Measurements from ENCODE around the gene CDK17. TPM values are rescaled to one million over a fixed set of nuclear protein-coding genes. Genes with fewer than 3 reads are reported as not detected.

The CDK17 gene
- total RNA-seq, 1 donor from 2014 or later, result 35.9 TPM

DNA sequence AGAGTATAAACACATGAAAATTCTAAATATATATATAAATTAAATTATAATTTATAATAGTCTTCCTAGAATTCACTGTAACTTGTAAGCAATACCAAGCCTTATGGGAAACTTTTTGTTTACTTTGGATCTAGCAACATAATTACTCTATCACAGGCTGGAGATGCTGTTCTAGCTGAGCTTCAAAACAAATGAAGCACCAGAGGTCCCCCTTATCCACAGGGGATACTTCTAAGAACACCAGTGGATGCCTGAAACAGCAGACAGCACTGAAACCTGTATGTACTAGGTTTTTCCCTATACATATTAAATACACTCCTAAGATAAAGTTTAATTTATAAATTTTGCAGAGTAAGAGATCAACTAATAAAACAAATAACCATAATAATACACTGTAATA, 96.6 kb downstream of the CDK17 start:
- no peak for DNase-seq (ENCODE audit: low spot score, unreplicated experiment)
- Mint-ChIP-seq H3K4me1 (ENCODE audit: low read depth) (no peaks in the 10 kb centered on the region), H3K27ac (no peak overlapping the region), H3K4me3 (ENCODE audit: low read depth) (no peak overlapping the region), H3K36me3 (ENCODE audit: insufficient read depth) (peaks cover 14% of the 10 kb centered on the region), H3K9me3 (ENCODE audit: low read depth) (no peaks in the 10 kb centered on the region), H3K27me3 (no peaks in the 10 kb centered on the region)
- TF ChIP-seq, protein P1, sequence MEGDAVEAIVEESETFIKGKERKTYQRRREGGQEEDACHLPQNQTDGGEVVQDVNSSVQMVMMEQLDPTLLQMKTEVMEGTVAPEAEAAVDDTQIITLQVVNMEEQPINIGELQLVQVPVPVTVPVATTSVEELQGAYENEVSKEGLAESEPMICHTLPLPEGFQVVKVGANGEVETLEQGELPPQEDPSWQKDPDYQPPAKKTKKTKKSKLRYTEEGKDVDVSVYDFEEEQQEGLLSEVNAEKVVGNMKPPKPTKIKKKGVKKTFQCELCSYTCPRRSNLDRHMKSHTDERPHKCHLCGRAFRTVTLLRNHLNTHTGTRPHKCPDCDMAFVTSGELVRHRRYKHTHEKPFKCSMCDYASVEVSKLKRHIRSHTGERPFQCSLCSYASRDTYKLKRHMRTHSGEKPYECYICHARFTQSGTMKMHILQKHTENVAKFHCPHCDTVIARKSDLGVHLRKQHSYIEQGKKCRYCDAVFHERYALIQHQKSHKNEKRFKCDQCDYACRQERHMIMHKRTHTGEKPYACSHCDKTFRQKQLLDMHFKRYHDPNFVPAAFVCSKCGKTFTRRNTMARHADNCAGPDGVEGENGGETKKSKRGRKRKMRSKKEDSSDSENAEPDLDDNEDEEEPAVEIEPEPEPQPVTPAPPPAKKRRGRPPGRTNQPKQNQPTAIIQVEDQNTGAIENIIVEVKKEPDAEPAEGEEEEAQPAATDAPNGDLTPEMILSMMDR (IDR thresholded peaks at IDR 0.05; ENCODE audit: unreplicated experiment), result no peak

DNA sequence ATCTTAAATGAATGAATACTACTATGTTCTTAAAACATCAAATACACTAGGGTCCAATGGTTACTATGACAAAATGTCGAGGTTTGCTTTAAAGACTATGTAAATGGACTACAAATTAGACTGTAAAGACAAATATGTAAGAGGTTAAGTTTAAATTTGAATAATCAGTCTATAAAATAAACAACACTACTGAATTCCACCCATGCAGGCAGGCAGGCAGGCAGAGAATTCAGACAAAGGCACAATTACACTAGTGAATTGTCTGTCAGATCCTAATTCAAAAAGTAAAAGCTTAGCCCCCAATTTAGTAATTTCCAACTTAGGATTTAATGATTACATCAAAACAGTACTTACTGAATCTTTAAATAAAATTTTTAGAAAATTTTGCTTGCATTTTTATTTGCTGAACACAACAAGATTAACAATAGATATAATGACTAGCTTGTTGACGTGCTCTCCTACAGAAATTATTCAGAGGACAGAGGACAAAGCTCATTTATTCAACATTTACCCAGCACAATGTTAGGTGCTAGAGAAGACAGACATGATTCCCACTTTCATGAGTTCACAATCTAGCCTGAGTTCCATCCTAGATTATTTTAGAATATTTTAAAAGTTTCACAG, 97.4 kb downstream of the CDK17 start:
- Mint-ChIP-seq H3K27ac (no peak overlapping the region), H3K4me3 (ENCODE audit: low read depth) (no peak overlapping the region), H3K9me3 (ENCODE audit: low read depth) (no peaks in the 10 kb centered on the region), H3K4me1 (ENCODE audit: low read depth) (no peaks in the 10 kb centered on the region), H3K27me3 (no peaks in the 10 kb centered on the region), H3K36me3 (ENCODE audit: insufficient read depth) (peaks cover 14% of the 10 kb centered on the region)
- TF ChIP-seq, protein P1 (IDR thresholded peaks at IDR 0.05; ENCODE audit: unreplicated experiment), result no peak
- no peak for DNase-seq (ENCODE audit: low spot score, unreplicated experiment)

DNA sequence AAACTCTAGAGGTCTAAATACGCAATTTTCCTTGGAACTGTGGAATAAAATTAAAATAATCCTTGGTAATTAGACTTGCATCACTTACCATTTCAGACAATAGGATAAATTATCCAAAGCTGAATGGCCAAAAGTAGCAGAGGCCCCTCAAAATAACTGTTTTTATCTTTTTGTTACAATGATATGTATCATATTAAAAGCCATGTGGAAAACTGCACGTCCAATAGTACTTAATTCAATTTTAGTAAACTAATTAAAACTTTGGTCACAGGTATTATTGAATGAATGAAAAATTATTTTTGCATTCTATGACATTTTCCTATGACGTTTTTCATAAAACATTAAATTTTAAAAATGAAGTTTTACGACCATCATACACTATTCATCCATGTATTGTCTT, 98.5 kb downstream of the CDK17 start:
- peaks cover 15% of the 10 kb centered on the region for H3K36me3 Mint-ChIP-seq (ENCODE audit: insufficient read depth)
- no peaks in the 10 kb centered on the region for H3K9me3 Mint-ChIP-seq (ENCODE audit: low read depth)
- TF ChIP-seq, protein P1 (IDR thresholded peaks at IDR 0.05; ENCODE audit: unreplicated experiment), result no peak
- no peak overlapping the region for H3K27ac Mint-ChIP-seq
- H3K4me1 Mint-ChIP-seq (ENCODE audit: low read depth), result no peaks in the 10 kb centered on the region
- no peaks in the 10 kb centered on the region for H3K27me3 Mint-ChIP-seq
- DNase-seq (ENCODE audit: low spot score, unreplicated experiment), result no peak
- no peak overlapping the region for H3K4me3 Mint-ChIP-seq (ENCODE audit: low read depth)

DNA sequence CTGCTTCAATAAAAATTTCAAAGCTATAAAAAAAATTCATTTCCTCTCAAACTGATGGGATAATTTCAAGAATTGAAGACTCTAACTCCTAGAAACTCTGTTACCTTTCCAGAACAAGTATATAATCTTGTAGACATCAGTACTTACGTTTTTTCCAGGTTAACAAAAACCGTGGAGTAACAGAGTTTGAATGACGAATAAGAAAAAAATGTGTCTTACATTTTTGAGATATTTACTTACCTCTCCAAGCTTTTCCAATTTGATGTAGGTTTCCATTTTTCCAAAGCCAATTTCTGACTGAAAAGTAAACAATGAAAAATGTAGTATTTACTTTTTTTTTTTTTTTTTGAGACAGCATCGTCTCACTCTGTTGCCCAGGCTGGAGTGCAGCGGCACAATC, 100.2 kb downstream of the CDK17 start:
- no peak overlapping the region for H3K27ac Mint-ChIP-seq
- no peaks in the 10 kb centered on the region for H3K4me1 Mint-ChIP-seq (ENCODE audit: low read depth)
- no peaks in the 10 kb centered on the region for H3K27me3 Mint-ChIP-seq
- no peaks in the 10 kb centered on the region for H3K9me3 Mint-ChIP-seq (ENCODE audit: low read depth)
- no peak for DNase-seq (ENCODE audit: low spot score, unreplicated experiment)
- H3K4me3 Mint-ChIP-seq (ENCODE audit: low read depth), result no peak overlapping the region
- TF ChIP-seq, protein P1 (IDR thresholded peaks at IDR 0.05; ENCODE audit: unreplicated experiment), result no peak
- H3K36me3 Mint-ChIP-seq (ENCODE audit: insufficient read depth), result peaks cover 15% of the 10 kb centered on the region

DNA sequence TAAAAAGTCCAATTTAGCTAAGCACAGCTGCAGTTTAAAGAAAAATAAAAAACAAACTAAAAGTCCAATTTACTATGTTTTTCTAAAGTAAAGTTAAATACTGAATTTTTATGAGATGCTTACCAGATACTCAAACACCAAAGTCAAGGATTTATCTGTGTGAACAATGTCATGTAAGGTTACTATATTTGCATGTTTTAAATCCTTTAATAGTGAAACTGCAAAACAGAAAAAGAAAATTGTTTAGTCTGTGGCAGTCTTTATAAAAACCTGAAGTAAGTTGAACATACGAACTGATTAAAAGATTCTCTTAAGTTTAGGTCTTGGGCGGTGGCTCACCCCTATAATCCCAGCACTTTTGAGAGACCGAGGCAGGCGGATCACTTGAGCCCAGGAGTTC, 102.7 kb downstream of the CDK17 start:
- no peaks in the 10 kb centered on the region for H3K9me3 Mint-ChIP-seq (ENCODE audit: low read depth)
- H3K4me1 Mint-ChIP-seq (ENCODE audit: low read depth), result no peaks in the 10 kb centered on the region
- no peak for DNase-seq (ENCODE audit: low spot score, unreplicated experiment)
- TF ChIP-seq, protein P1 (IDR thresholded peaks at IDR 0.05; ENCODE audit: unreplicated experiment), result no peak
- H3K27ac Mint-ChIP-seq, result no peak overlapping the region
- H3K36me3 Mint-ChIP-seq (ENCODE audit: insufficient read depth), result peaks cover 18% of the 10 kb centered on the region
- no peak overlapping the region for H3K4me3 Mint-ChIP-seq (ENCODE audit: low read depth)
- H3K27me3 Mint-ChIP-seq, result no peaks in the 10 kb centered on the region

Measured in progenitor cell of endocrine pancreas (in vitro differentiated cells).